SK-N-SH (cell line): ENCODE data around the gene MXRA5. TPM values are rescaled to one million over a fixed set of nuclear protein-coding genes. Genes with fewer than 3 reads are reported as not detected.
"Not testable (repeated sequence)": the region's sequence is repeated elsewhere in the genome, so short reads cannot be mapped to it uniquely, and the experiment has no call there.

Experiments
- CTCF ChIA-PET: fragments of 300-600, 350-600 bp; formaldehyde crosslinking; extraction: SDS; loops from one replicate; lab custom pipeline; 2021; lab: Yijun Ruan, JAX
- POLR2A ChIA-PET: fragments of 350-600 bp; sonication (Branson Sonifier 250); formaldehyde crosslinking; extraction: SDS; loops from one replicate; lab custom pipeline; 2020; ENCODE audit warnings: antibody characterized with exemption, inconsistent platforms; lab: Yijun Ruan, JAX
- DNase-seq: peaks from one replicate; pipeline ENCODE4 v3.0.0; 2012
- H2AFZ ChIP-seq: fragments of 200-600 bp; sonication (generic); 2 replicates; pipeline ENCODE4 v1.8.1; 2016; ENCODE audit warnings: antibody characterized with exemption, mild to moderate bottlenecking, low read depth
- H3F3A ChIP-seq: fragments of 200-600 bp; sonication (generic); replicated peaks from 2 replicates; pipeline ENCODE3; 2016; ENCODE audit warnings: antibody characterized with exemption, mild to moderate bottlenecking; ENCODE audit not compliant: insufficient read depth
- H3K27ac ChIP-seq, 2 experiments: fragments of 200-500 bp in 1 of 2; fragments of 200-600 bp in 1 of 2; sonication (Bioruptor generic) in 1 of 2; sonication (generic), shearing (Covaris generic) in 1 of 2; 2 replicates each; pipeline versions ENCODE4 v1.5.1 to v1.6.1; 2014 to 2016; ENCODE audit warnings: low read depth in 2 of 2, inconsistent platforms in 1 of 2, low read length in 1 of 2, mild to moderate bottlenecking in 1 of 2, mixed read lengths in 1 of 2
- H3K27me3 ChIP-seq: fragments of 200-600 bp; sonication (generic), shearing (Covaris generic); 2 replicates; pipeline ENCODE4 v1.6.1; 2016; ENCODE audit warnings: mixed run types; ENCODE audit not compliant: insufficient read depth
- H3K36me3 ChIP-seq, 2 experiments: fragments of 200-500 bp in 1 of 2; fragments of 200-600 bp in 1 of 2; sonication (Bioruptor generic) in 1 of 2; sonication (generic) in 1 of 2; replicated peaks in 1 of 2; 2 replicates each; pipeline versions ENCODE3 to v1.5.1; 2014 to 2016; ENCODE audit warnings: low read length in 1 of 2, mild to moderate bottlenecking in 1 of 2; ENCODE audit not compliant: insufficient read depth in 2 of 2, control insufficient read depth in 1 of 2
- H3K4me1 ChIP-seq, 2 experiments: fragments of 200-500 bp in 1 of 2; fragments of 200-600 bp in 1 of 2; sonication (Bioruptor generic) in 1 of 2; sonication (generic), shearing (Covaris generic) in 1 of 2; 2 replicates each; pipeline versions ENCODE4 v1.5.1 to v1.6.1; 2014 to 2016; ENCODE audit warnings: low read depth in 1 of 2, low read length in 1 of 2, mixed run types in 1 of 2; ENCODE audit not compliant: insufficient read depth in 2 of 2, control insufficient read depth in 1 of 2
- H3K4me2 ChIP-seq: fragments of 200-600 bp; sonication (generic), shearing (Covaris generic); 2 replicates; pipeline ENCODE4 v1.6.1; 2017; ENCODE audit warnings: mixed run types
- H3K4me3 ChIP-seq, 2 experiments: fragments of 200-500 bp in 1 of 2; fragments of 200-600 bp in 1 of 2; sonication (Bioruptor generic) in 1 of 2; sonication (generic), shearing (Covaris generic) in 1 of 2; 2 replicates each; pipeline versions ENCODE4 v1.5.1 to v1.8.1; 2014 to 2016; ENCODE audit warnings: low read depth in 2 of 2, inconsistent platforms in 1 of 2, low read length in 1 of 2, mild to moderate bottlenecking in 1 of 2, mixed read lengths in 1 of 2, moderate library complexity in 1 of 2
- H3K79me2 ChIP-seq: fragments of 200-600 bp; sonication (generic); 2 replicates; pipeline ENCODE4 v1.8.1; 2017; ENCODE audit warnings: mild to moderate bottlenecking; ENCODE audit not compliant: insufficient read depth
- H3K9ac ChIP-seq: fragments of 200-600 bp; sonication (generic); 2 replicates; pipeline ENCODE4 v1.6.1; 2017; ENCODE audit warnings: mixed run types
- H3K9me2 ChIP-seq: fragments of 200-600 bp; sonication (generic); 2 replicates; pipeline ENCODE4 v1.6.1; 2017; ENCODE audit warnings: mixed run types
- H3K9me3 ChIP-seq: fragments of 200-600 bp; sonication (generic); 2 replicates; pipeline ENCODE4 v1.6.1; 2017; ENCODE audit warnings: mixed run types, mild to moderate bottlenecking, moderate library complexity
- H4K20me1 ChIP-seq: fragments of 200-600 bp; sonication (generic); 2 replicates; pipeline ENCODE4 v1.6.1; 2017; ENCODE audit warnings: mild to moderate bottlenecking, mixed run types; ENCODE audit not compliant: insufficient read depth
- EP300 ChIP-seq, 2 experiments: IDR thresholded peaks; 2 replicates each; pipeline versions ENCODE4 v1.4.0 to v1.6.1; 2012; ENCODE audit warnings: borderline replicate concordance in 1 of 2, low read depth in 1 of 2, low read length in 1 of 2
- FOXJ3 ChIP-seq: sonication (generic); formaldehyde crosslinking; IDR thresholded peaks from 2 replicates; pipeline ENCODE4 v1.5.1; 2020; ENCODE audit warnings: mild to moderate bottlenecking, missing genetic modification reagents
- GABPA ChIP-seq: IDR thresholded peaks from 2 replicates; pipeline ENCODE4 v1.4.0; 2012; ENCODE audit warnings: low read depth, mild to moderate bottlenecking
- GATA2 ChIP-seq: sonication (generic); formaldehyde crosslinking; IDR thresholded peaks from 2 replicates; pipeline ENCODE4 v1.5.0; 2020; ENCODE audit warnings: mild to moderate bottlenecking, missing genetic modification reagents
- IRF3 ChIP-seq: fragments of 150-350 bp; IDR thresholded peaks from 2 replicates; pipeline ENCODE4 v1.6.1; 2016; ENCODE audit warnings: mild to moderate bottlenecking, low read depth, low read length
- JUND ChIP-seq: IDR thresholded peaks from 2 replicates; pipeline ENCODE4 v1.4.0; 2012
- MAX ChIP-seq: IDR thresholded peaks from 2 replicates; pipeline ENCODE4 v1.4.0; 2012; ENCODE audit warnings: low read depth
- NFIC ChIP-seq: IDR thresholded peaks from 2 replicates; pipeline ENCODE4 v1.4.0; 2012; ENCODE audit warnings: borderline replicate concordance
- POLR2AphosphoS5 ChIP-seq: IDR thresholded peaks from 2 replicates; pipeline ENCODE4 v1.6.1; 2012; ENCODE audit warnings: low read depth, low read length
- RAD21 ChIP-seq: IDR thresholded peaks from 2 replicates; pipeline ENCODE4 v1.6.1; 2012; ENCODE audit warnings: mild to moderate bottlenecking, low read length
- TCF12 ChIP-seq: IDR thresholded peaks from 2 replicates; pipeline ENCODE4 v1.4.0; 2012
- TEAD4 ChIP-seq: IDR thresholded peaks from 2 replicates; pipeline ENCODE4 v1.4.0; 2012; ENCODE audit warnings: mild to moderate bottlenecking, borderline replicate concordance; ENCODE audit not compliant: insufficient read depth
- YY1 ChIP-seq: IDR thresholded peaks from 2 replicates; pipeline ENCODE4 v1.4.0; 2012; ENCODE audit warnings: low read depth, mild to moderate bottlenecking
- WGBS: methylation state at CpG from one replicate; pipeline ENCODE4 v1.1.6; 2017; ENCODE audit warnings: low lambda C conversion rate; 5-methylcytosine and 5-hydroxymethylcytosine counted together
- polyA plus RNA-seq, 3 experiments: library from polyadenylated mRNA; depleted of rRNA; stranded (reverse); fragments of >200 nt; gene quantifications; 2 replicates each; pipeline ENCODE4 v1.2.3, GENCODE V29; 2012
- TF ChIP-seq, protein P1 (sequence below): fragments of 150-350 bp; IDR thresholded peaks from 2 replicates; pipeline ENCODE4 v1.6.1; 2017; ENCODE audit warnings: antibody characterized with exemption, low read length, low read depth, borderline replicate concordance
- TF ChIP-seq, protein P2 (sequence below): IDR thresholded peaks from 2 replicates; pipeline ENCODE4 v1.4.0; 2012; ENCODE audit warnings: low read depth, borderline replicate concordance
- TF ChIP-seq, protein P3 (sequence below): IDR thresholded peaks from 2 replicates; pipeline ENCODE4 v1.6.1; 2012; ENCODE audit warnings: mild to moderate bottlenecking, low read depth, low read length, moderate library complexity
- TF ChIP-seq, protein P4 (sequence below): IDR thresholded peaks from 2 replicates; pipeline ENCODE4; 2012

MXRA5 gene
- polyA plus RNA-seq, 1 of the 3 experiments (the other 2 are of a cell fraction): 7.9 TPM

DNA sequence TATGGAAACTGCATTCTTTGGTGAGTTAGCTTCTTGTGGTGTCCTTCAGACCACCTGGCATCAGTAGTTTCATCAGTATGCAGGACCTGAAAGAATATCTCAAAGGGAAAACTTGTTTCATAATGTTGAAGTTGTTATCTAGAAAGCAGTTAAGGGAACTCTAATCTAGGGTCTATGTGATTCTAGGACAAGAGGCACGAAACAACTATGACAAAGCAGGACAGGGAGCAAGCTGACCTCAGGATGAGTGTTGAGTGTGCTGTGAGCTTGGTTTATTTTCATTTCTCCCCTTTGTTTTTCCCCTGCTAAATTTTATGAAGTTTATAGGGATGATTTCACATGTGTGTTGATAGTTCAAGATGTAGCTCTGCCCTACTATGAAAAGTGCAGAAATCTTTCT, 65.7 kb downstream of the MXRA5 start (continued):
- TF ChIP-seq, protein P1, sequence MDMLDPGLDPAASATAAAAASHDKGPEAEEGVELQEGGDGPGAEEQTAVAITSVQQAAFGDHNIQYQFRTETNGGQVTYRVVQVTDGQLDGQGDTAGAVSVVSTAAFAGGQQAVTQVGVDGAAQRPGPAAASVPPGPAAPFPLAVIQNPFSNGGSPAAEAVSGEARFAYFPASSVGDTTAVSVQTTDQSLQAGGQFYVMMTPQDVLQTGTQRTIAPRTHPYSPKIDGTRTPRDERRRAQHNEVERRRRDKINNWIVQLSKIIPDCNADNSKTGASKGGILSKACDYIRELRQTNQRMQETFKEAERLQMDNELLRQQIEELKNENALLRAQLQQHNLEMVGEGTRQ: no peak
- TF ChIP-seq IRF3 (no peak), YY1 (no peak), GATA2 (CRISPR knock-in tag) (no peak), TEAD4 (no peak)
- TF ChIP-seq, protein P2, sequence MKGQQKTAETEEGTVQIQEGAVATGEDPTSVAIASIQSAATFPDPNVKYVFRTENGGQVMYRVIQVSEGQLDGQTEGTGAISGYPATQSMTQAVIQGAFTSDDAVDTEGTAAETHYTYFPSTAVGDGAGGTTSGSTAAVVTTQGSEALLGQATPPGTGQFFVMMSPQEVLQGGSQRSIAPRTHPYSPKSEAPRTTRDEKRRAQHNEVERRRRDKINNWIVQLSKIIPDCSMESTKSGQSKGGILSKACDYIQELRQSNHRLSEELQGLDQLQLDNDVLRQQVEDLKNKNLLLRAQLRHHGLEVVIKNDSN: no peak

GRCh38 chrX:3273668-3274067, 72.8 kb downstream of the MXRA5 start:
- POLR2A ChIA-PET, H3K27me3 ChIP-seq, H3F3A ChIP-seq, CTCF ChIA-PET, H3K36me3 ChIP-seq, H3K4me3 ChIP-seq, H3K27ac ChIP-seq, H3K4me1 ChIP-seq, H4K20me1 ChIP-seq, H3K79me2 ChIP-seq, H3K9ac ChIP-seq, H2AFZ ChIP-seq, H3K9me3 ChIP-seq, DNase-seq, H3K9me2 ChIP-seq, H3K4me2 ChIP-seq: not testable (repeated sequence)
- 36% methylated on average over 1 of the region's 1 CpG for WGBS

- no peak overlapping the region; the same call in 1 of the 2 replicates for H2AFZ ChIP-seq
- peaks cover 0 to 7% of the 10 kb centered on the region in 2 experiments; a peak in 1 of 4 replicates for H3K4me1 ChIP-seq
- H3K9me3 ChIP-seq: no peaks in the 10 kb centered on the region
- peak overlapping the region in 1 of 2 experiments; percentile 71; a peak in 2 of 4 replicates for H3K27ac ChIP-seq
- DNase-seq: no peak
- H3K4me2 ChIP-seq: peak overlapping the region; percentile 44
- H3K27me3 ChIP-seq: no peaks in the 10 kb centered on the region
- CTCF ChIA-PET: no interaction called here
- no peaks in the 10 kb centered on the region for H3K9me2 ChIP-seq
- H3K79me2 ChIP-seq: no peaks in the 10 kb centered on the region
- H3K4me3 ChIP-seq: no peak overlapping the region
- H3K36me3 ChIP-seq: no peaks in the 10 kb centered on the region
- peaks cover 5% of the 10 kb centered on the region for H3F3A ChIP-seq
- no peaks in the 10 kb centered on the region for H4K20me1 ChIP-seq
- H3K9ac ChIP-seq: peak overlapping the region; percentile 48
- POLR2A ChIA-PET: no interaction called here
- WGBS: 15% methylated on average over 6 of the region's 6 CpGs
- TF ChIP-seq JUND: peak; percentile 46
- TF ChIP-seq GABPA: no peak
- TF ChIP-seq FOXJ3: no peak
- no peak for TF ChIP-seq MAX
- no peak for TF ChIP-seq YY1
- TF ChIP-seq EP300 (IDR thresholded peaks at IDR 0.05; ENCODE audit: borderline replicate concordance in 1 of 2, low read depth in 1 of 2, low read length in 1 of 2): peak in 1 of 2 experiments; percentile 67; a peak in 1 of 4 replicates
- peak; percentile 25; the same call in 1 of the 2 replicates for TF ChIP-seq NFIC
- TF ChIP-seq POLR2AphosphoS5: no peak
- TF ChIP-seq, protein P1: no peak
- TF ChIP-seq, protein P3, sequence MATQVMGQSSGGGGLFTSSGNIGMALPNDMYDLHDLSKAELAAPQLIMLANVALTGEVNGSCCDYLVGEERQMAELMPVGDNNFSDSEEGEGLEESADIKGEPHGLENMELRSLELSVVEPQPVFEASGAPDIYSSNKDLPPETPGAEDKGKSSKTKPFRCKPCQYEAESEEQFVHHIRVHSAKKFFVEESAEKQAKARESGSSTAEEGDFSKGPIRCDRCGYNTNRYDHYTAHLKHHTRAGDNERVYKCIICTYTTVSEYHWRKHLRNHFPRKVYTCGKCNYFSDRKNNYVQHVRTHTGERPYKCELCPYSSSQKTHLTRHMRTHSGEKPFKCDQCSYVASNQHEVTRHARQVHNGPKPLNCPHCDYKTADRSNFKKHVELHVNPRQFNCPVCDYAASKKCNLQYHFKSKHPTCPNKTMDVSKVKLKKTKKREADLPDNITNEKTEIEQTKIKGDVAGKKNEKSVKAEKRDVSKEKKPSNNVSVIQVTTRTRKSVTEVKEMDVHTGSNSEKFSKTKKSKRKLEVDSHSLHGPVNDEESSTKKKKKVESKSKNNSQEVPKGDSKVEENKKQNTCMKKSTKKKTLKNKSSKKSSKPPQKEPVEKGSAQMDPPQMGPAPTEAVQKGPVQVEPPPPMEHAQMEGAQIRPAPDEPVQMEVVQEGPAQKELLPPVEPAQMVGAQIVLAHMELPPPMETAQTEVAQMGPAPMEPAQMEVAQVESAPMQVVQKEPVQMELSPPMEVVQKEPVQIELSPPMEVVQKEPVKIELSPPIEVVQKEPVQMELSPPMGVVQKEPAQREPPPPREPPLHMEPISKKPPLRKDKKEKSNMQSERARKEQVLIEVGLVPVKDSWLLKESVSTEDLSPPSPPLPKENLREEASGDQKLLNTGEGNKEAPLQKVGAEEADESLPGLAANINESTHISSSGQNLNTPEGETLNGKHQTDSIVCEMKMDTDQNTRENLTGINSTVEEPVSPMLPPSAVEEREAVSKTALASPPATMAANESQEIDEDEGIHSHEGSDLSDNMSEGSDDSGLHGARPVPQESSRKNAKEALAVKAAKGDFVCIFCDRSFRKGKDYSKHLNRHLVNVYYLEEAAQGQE: no peak
- TF ChIP-seq, protein P4, sequence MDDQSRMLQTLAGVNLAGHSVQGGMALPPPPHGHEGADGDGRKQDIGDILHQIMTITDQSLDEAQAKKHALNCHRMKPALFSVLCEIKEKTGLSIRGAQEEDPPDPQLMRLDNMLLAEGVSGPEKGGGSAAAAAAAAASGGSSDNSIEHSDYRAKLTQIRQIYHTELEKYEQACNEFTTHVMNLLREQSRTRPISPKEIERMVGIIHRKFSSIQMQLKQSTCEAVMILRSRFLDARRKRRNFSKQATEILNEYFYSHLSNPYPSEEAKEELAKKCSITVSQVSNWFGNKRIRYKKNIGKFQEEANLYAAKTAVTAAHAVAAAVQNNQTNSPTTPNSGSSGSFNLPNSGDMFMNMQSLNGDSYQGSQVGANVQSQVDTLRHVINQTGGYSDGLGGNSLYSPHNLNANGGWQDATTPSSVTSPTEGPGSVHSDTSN: peak; percentile 34; the same call in 1 of the 2 replicates
- TF ChIP-seq TEAD4: 0 out of 2 replicates have a peak, but pooled peaks have one; percentile 30
- TF ChIP-seq TCF12: peak; percentile 60
- no peak for TF ChIP-seq RAD21
Measured at GRCh38 chrX:3271834-3272186, 74.6 kb downstream of the MXRA5 start.
